ENCODE results near the gene KCNAB1. TPM values are rescaled to one million over a fixed set of nuclear protein-coding genes. Genes with fewer than 3 reads are reported as not detected.

Gene KCNAB1
- total RNA-seq, 1 experiment from 2014 or later = 1.0 TPM

DNA sequence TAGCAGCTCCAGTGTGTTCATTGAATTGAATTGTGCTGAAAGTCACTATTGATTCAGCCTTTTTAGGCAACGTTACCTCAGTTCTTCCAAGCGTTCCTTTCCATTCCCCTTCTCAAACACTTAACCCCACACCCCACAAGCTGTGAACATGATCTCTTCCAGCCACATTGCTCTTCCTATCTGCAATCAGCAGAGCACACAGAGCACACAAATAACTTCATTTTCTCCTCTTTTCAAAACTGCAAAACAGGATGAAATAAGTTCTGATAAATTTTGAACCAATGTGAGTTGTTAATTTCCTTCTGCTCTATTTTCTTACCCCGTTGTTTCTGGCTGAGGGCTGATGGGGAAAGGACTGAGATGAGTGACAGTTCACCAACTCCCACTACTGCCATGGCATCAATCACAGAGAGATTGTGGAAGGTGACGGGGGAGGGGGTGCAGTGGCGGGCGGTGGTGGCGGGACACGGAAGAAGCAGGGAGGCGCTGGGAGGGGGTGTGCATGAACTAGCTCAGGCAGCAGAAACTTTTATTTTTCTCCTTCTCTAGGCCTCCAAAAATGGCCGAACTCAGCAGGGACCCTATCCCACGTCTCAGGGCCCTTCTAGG lies 287.3 kb downstream of the KCNAB1 start:
- peaks cover 13% of the 10 kb centered on the region for H3K4me1 Mint-ChIP-seq
- H3K4me3 Mint-ChIP-seq = no peak overlapping the region
- POLR2A ChIA-PET = interaction anchor here (0.5 kb wide), 1 partner anchor 261 kb away, joined by 3 read pairs; no protein-coding TSS in a partner anchor

DNA sequence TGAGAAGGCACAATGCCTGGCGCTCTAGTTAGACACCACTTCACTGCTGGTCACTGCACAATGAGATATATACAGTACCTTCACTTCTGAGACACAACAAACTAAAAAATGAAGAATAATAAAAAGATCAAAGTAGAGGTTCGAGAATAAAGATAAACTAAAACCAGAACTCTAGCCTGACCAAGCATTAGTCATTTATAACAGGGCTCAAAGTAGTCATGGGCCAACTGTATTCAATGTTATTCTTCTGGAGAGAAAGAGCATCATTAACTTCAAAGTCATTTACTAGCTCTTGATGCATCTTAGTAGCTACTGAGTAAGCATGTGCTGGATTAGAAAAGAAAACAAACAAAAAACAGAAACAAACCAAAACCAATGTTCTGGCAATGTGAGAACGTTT lies 289.3 kb downstream of the KCNAB1 start:
- ChIA-PET POLR2A (no interaction called here), CTCF (no interaction called here)
- Mint-ChIP-seq H3K36me3 (no peaks in the 10 kb centered on the region), H3K27me3 (ENCODE audit: low read depth) (no peaks in the 10 kb centered on the region), H3K4me3 (no peak overlapping the region), H3K4me1 (peaks cover 13% of the 10 kb centered on the region), H3K9me3 (no peaks in the 10 kb centered on the region), H3K27ac (no peak overlapping the region)
- TF ChIP-seq PRRX2 (CRISPR knock-in tag; IDR thresholded peaks at IDR 0.05) = no peak
- TF ChIP-seq GRHL2 (CRISPR knock-in tag; IDR thresholded peaks at IDR 0.05; ENCODE audit: insufficient replicate concordance, severe bottlenecking) = no peak
- TF ChIP-seq, protein P1, sequence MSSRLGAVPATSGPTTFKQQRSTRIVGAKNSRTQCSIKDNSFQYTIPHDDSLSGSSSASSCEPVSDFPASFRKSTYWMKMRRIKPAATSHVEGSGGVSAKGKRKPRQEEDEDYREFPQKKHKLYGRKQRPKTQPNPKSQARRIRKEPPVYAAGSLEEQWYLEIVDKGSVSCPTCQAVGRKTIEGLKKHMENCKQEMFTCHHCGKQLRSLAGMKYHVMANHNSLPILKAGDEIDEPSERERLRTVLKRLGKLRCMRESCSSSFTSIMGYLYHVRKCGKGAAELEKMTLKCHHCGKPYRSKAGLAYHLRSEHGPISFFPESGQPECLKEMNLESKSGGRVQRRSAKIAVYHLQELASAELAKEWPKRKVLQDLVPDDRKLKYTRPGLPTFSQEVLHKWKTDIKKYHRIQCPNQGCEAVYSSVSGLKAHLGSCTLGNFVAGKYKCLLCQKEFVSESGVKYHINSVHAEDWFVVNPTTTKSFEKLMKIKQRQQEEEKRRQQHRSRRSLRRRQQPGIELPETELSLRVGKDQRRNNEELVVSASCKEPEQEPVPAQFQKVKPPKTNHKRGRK (CRISPR knock-in tag; IDR thresholded peaks at IDR 0.05; ENCODE audit: borderline replicate concordance) = no peak
- TF ChIP-seq ZNF121 (CRISPR knock-in tag; IDR thresholded peaks at IDR 0.05) = no peak
- TF ChIP-seq, protein P2, sequence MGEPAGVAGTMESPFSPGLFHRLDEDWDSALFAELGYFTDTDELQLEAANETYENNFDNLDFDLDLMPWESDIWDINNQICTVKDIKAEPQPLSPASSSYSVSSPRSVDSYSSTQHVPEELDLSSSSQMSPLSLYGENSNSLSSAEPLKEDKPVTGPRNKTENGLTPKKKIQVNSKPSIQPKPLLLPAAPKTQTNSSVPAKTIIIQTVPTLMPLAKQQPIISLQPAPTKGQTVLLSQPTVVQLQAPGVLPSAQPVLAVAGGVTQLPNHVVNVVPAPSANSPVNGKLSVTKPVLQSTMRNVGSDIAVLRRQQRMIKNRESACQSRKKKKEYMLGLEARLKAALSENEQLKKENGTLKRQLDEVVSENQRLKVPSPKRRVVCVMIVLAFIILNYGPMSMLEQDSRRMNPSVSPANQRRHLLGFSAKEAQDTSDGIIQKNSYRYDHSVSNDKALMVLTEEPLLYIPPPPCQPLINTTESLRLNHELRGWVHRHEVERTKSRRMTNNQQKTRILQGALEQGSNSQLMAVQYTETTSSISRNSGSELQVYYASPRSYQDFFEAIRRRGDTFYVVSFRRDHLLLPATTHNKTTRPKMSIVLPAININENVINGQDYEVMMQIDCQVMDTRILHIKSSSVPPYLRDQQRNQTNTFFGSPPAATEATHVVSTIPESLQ (CRISPR knock-in tag; IDR thresholded peaks at IDR 0.05) = no peak
- no peak for TF ChIP-seq RORB (CRISPR knock-in tag; IDR thresholded peaks at IDR 0.05)
- no peak for TF ChIP-seq OVOL2 (CRISPR knock-in tag; IDR thresholded peaks at IDR 0.05; ENCODE audit: borderline replicate concordance)
- TF ChIP-seq NR1H2 (CRISPR knock-in tag; IDR thresholded peaks at IDR 0.05) = no peak
- no peak for TF ChIP-seq ATF1 (CRISPR knock-in tag; IDR thresholded peaks at IDR 0.05)
- no peak for TF ChIP-seq IRF2 (CRISPR knock-in tag; IDR thresholded peaks at IDR 0.05; ENCODE audit: borderline replicate concordance, low read depth)
- TF ChIP-seq, protein P3, sequence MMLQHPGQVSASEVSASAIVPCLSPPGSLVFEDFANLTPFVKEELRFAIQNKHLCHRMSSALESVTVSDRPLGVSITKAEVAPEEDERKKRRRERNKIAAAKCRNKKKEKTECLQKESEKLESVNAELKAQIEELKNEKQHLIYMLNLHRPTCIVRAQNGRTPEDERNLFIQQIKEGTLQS (CRISPR knock-in tag; conservative IDR thresholded peaks at IDR 0.05) = no peak
- TF ChIP-seq, protein P4, sequence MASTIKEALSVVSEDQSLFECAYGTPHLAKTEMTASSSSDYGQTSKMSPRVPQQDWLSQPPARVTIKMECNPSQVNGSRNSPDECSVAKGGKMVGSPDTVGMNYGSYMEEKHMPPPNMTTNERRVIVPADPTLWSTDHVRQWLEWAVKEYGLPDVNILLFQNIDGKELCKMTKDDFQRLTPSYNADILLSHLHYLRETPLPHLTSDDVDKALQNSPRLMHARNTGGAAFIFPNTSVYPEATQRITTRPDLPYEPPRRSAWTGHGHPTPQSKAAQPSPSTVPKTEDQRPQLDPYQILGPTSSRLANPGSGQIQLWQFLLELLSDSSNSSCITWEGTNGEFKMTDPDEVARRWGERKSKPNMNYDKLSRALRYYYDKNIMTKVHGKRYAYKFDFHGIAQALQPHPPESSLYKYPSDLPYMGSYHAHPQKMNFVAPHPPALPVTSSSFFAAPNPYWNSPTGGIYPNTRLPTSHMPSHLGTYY (CRISPR knock-in tag; IDR thresholded peaks at IDR 0.05) = no peak
- ATAC-seq = no peak
- DNase-seq (ENCODE audit: low spot score) = no peak

More for the DNA sequence above, 287.3 kb downstream of the KCNAB1 start:
- CTCF ChIA-PET = interaction anchor here (0.7 kb wide), 1 partner anchor 257 kb away, joined by 3 read pairs; no protein-coding TSS in a partner anchor
- DNase-seq (ENCODE audit: low spot score) = no peak
- ATAC-seq = no peak
- TF ChIP-seq MYBL2 (CRISPR knock-in tag; IDR thresholded peaks at IDR 0.05) (no peak), TP53 (CRISPR knock-in tag; IDR thresholded peaks at IDR 0.05) (no peak), GRHL2 (CRISPR knock-in tag; IDR thresholded peaks at IDR 0.05; ENCODE audit: insufficient replicate concordance, severe bottlenecking) (no peak), RELA (CRISPR knock-in tag; IDR thresholded peaks at IDR 0.05; ENCODE audit: borderline replicate concordance) (no peak), CBFB (CRISPR knock-in tag; IDR thresholded peaks at IDR 0.05; ENCODE audit: low read depth) (no peak)
- TF ChIP-seq, protein P5, sequence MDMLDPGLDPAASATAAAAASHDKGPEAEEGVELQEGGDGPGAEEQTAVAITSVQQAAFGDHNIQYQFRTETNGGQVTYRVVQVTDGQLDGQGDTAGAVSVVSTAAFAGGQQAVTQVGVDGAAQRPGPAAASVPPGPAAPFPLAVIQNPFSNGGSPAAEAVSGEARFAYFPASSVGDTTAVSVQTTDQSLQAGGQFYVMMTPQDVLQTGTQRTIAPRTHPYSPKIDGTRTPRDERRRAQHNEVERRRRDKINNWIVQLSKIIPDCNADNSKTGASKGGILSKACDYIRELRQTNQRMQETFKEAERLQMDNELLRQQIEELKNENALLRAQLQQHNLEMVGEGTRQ (CRISPR knock-in tag; IDR thresholded peaks at IDR 0.05) = no peak
- TF ChIP-seq, protein P6, sequence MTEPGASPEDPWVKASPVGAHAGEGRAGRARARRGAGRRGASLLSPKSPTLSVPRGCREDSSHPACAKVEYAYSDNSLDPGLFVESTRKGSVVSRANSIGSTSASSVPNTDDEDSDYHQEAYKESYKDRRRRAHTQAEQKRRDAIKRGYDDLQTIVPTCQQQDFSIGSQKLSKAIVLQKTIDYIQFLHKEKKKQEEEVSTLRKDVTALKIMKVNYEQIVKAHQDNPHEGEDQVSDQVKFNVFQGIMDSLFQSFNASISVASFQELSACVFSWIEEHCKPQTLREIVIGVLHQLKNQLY (CRISPR knock-in tag; IDR thresholded peaks at IDR 0.05) = no peak
- TF ChIP-seq, protein P7, sequence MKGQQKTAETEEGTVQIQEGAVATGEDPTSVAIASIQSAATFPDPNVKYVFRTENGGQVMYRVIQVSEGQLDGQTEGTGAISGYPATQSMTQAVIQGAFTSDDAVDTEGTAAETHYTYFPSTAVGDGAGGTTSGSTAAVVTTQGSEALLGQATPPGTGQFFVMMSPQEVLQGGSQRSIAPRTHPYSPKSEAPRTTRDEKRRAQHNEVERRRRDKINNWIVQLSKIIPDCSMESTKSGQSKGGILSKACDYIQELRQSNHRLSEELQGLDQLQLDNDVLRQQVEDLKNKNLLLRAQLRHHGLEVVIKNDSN (CRISPR knock-in tag; IDR thresholded peaks at IDR 0.05) = no peak
- H3K9me3 Mint-ChIP-seq = no peaks in the 10 kb centered on the region
- H3K27ac Mint-ChIP-seq = no peak overlapping the region
- H3K27me3 Mint-ChIP-seq (ENCODE audit: low read depth) = no peaks in the 10 kb centered on the region
- H3K36me3 Mint-ChIP-seq = no peaks in the 10 kb centered on the region

All from WTC11 (cell line).